DMS153 treated with DMSO at 0.1 percent for 48 hours (cell line): ENCODE measurements around the gene UBAC2.

Source experiments
- DNase-seq: peaks from one replicate; lab custom pipeline; 2025; ENCODE audit not compliant: unreplicated experiment; lab: John Stamatoyannopoulos, UW

The UBAC2 gene

DNA sequence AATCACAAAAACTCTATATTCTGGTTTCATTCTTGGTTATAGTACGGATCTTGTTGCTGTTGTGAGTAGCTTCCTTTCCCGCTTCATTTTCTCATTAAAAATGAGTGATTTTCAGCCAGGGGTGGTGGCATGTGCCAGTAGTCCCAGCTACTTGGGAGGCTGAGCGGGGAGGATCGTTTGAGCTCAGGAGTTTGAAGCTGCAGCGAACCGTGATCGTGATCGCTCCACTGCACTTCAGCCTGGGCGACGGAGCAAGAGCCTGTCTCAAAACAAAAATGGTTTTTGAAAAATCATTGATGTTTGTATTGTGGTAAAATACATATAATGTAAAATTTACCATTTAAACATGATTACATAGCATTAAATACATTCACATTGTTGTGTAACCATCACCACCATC lies 229.0 kb downstream of the UBAC2 start:
- no peak for DNase-seq

DNA sequence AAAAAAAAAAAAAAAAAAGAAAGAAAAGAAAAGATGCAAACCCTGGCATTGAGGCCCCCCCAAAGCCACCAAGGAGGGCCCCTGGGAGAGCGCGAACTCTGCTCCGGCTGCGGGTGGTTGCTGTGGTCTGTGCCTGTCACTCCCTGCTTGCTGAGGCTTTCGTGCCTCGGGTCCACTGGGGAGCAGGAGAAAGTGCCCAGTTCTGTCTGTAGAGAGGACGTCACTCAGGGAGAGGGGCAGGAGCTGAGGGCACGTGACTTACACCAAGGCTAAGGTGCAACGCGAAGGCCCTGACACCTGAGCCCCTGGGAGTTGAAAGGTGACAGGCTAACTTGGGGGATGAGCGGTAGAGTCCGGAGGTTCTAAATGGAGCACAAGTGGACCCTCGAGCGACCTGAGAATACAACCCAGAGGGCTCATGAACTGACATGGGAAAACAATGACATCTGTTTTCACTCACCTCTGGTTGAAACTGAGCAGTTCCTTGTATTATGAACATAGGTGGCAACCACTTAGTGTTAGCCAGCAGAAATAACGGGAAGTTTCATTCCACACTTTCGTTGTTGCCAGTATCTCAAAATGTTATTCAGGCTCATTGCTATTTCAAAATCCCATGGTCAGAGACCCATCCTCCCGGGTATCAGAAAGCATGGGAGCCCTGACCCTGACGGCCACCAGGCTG lies 231.4 kb downstream of the UBAC2 start:
- no peak for DNase-seq

DNA sequence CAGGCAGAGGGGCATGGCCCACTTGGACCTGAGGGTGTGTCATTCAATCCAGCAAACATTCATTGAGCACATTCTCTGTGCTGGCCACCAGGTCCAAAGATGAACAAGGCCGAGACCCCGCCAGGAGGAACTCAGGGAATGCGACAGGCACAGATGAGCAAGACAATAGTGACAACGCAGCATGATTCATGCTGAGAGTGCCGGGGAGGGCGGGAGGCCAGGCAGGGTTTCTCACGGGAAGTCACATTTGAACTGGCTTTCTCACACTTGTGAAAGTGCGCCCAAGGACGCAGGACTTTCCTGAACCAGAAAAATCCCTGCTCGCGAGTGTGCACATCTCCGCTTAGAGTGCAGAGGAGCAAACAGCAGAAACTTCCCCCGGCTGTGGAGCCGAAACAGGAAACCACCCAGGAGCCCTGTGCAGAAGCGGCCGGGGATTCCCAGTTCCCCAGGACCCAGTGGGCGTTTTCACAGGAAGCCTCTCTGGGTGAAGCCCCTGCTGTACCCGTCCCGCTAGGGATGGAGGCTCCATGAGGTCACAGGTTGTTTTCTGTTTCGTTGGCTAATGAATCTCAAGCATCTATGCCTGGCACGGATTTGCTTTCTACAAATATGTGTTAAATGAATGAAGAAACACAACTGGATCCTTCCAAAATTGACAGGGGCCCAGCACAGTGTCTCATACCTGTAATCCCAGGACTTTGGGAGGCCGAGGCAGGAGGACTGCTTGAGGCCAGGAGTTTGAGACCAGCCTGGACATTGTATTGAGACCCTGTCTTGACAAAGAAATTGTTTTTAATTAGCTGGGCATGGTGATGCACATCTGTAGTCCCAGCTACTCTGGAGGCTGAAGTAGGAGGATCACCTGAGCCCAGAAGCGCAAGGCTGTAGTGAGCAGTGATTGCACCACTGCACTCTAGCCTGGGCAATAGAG lies 232.2 kb downstream of the UBAC2 start:
- no peak for DNase-seq

DNA sequence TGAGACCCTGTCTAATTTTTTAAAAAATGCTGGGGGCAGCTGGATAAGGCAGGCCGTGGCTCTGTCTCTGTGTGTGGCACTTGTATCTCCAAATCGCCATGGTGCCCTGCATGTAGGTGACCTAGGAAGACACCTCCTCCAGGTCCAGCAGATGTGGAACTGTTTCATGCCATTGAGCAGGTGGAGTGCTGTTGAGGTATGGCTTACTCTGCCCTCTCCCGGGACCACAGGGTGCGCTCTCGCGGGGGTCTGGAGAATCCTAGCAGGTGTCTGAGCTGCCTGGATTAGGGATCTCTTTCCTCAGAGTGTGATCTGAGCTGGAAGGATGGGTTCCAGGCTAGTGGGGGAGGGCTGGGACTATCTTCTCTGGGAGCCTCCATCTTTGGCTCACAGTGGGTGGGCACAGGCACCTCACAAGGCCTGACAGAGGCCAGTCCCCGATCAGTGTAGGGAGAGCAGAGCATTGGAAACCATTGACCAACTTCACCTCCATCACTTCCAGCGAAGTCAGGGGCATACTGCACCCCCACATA lies 233.0 kb downstream of the UBAC2 start:
- no peak for DNase-seq

DNA sequence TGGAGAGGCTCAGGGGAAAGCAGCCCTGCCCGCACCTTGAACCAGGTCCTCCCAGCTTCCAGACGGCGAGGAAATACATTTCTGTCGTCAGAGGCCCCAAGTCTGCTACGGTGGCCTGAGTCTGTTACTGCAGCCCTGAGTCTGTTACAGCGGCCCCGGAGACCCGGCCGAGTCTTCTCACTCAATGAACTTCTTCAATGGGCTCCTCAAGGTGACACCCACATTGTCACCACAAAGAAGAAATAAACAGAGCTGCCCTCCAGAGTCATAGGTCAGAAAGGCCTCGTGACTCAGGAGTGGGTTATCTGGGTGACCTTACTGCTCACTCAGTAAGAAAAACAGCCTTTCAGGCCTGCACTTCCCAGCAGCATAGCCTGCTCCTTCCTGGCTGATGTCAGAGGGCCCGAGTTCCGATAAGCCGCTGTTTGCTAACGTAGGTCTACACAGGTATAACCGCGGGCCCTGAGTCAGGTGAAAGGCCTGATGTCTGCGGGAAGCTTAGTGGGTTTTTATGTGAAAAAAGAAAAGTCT lies 233.7 kb downstream of the UBAC2 start:
- DNase-seq: no peak

DNA sequence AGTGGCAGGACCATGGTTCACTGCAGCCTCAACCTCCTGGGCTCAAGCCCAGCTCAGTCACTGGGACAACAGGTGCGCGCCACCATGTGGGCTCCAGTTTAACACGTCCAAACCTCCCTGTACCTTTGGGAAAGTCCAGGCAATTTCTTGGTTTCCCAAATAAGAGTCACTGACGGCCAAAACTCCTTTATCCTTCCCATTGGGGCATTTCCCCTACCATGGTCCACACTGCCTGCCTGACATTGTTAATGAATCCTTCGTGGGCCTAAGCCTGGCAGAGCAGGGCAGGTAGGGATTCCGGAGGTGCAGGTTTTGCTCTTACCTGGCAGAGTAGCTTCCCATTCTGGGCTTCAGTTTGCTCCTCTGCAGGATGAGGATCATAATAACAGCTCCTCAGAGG lies 234.5 kb downstream of the UBAC2 start:
- DNase-seq: no peak

DNA sequence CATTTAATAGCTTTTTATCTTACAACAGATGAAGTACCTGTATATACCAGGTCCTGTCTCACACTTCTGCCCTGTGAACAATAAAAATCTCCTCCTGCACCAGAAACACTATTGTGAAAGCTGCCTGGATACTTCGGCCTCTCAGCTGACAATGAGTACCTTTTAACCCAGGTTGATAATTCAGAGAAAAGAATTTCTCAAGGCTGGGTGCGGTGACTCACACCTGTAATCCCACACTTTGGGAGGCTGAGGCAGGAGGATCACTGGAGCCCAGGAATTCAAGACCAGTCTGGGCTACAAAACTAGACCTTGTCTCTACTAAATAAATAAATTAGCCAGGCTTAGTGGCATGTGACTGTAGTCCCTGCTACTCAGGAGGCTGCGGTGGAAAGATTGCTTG lies 235.3 kb downstream of the UBAC2 start:
- no peak for DNase-seq
